GM19351 (cell line): ENCODE data around the gene SOAT2.

Experiments
- ATAC-seq: cut with Tn5 transposase; IDR thresholded peaks from one replicate; pipeline ENCODE4 v1.9.1; 2021; ENCODE audit warnings: mild to moderate bottlenecking, moderate library complexity; ENCODE audit not compliant: unreplicated experiment

The SOAT2 gene

GRCh38 chr12:53064613-53065436 lies 38.5 kb upstream of the SOAT2 start:
- ATAC-seq: no peak

- ATAC-seq: no peak
Measured at GRCh38 chr12:53065470-53065869, 37.8 kb upstream of the SOAT2 start.

DNA sequence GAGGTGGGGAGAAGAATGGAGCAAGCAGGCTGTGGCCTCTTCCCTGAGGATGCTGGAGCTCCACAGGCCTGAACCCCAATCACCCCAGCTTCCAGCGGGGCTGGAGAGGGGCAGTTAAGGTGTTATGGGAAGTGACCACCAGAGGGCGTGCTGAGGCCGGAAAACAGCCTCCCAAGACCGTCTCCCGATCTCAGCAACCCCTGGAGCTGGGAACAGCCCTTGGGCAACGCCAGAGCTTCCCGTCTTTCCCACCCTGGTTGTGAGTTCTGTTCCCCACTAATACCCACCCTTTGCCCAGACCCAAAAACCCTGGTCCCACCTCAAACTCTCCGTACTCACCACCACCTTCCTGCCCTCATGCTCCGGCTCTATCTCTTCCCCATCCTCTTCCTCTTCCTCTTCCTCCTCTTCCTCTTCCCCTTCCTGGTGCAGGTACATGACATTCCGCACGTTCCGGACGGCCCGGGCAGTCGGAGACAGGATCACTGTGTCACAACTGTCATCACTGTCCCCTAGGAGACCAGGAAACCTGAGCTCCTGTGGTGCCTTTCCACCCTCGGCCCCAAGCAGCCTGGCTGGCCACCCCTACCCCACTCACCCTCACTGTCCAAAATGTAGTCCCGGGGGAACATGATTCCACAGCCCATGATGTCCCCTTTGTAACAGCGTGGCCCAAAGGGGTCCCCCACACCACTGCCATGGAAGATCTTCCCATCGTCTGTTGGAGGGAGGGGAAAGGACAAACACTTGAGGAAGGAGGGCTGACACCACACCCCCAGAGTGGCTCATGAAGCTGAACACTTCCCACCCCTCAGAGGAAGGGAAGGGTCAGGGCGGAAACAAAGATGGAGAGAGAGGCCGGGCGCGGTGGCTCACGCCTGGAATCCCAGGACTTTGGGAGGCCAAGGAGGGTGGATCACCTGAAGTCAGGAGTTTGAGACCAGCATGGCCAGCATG lies 37.0 kb upstream of the SOAT2 start:
- no peak for ATAC-seq

DNA sequence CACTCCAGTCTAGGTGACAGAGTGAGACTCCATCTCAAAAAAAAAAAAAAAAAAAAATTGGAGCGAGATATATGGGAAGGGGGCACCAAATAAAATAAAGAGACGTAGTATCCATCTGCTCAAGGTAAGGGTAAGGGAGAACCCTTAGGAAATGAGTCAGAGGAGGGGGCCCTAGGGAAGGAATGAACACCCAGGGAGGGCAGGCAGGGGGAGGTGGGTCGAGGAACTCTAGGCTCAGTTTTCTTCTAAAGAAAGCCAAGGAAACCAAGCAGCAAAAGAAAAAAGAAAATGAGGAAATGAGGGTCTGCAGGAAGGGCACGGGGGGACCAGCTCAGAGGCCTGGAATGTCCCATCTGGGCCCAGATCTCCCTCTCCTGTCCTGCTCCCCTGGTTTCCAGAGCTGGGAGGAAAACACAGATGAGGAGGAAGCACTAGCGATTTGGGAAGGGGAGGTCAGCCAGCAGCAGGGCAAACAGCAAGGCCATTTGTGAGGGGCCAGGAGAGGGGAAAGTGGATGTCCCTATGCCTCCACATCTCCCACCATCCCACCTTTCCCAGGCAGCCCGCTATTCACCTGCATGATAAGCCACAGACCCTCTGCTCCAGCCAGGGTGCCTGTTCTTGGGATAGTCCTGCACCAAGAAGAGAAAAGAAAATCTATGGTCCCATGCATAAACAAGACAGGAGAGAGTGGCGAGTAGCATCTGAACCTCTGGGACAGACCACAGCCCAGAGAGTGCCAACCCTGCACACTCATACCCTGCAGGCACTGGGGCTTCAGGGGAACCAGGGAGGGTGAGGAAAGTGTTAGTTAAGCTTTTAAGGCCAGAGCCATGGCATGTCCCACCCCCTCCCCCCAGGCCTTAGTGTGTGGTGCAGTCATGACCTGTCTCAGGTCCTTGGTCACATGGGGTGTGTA lies 36.0 kb upstream of the SOAT2 start:
- no peak for ATAC-seq

- no peak for ATAC-seq
Measured at GRCh38 chr12:53067993-53068770, 35.1 kb upstream of the SOAT2 start.

DNA sequence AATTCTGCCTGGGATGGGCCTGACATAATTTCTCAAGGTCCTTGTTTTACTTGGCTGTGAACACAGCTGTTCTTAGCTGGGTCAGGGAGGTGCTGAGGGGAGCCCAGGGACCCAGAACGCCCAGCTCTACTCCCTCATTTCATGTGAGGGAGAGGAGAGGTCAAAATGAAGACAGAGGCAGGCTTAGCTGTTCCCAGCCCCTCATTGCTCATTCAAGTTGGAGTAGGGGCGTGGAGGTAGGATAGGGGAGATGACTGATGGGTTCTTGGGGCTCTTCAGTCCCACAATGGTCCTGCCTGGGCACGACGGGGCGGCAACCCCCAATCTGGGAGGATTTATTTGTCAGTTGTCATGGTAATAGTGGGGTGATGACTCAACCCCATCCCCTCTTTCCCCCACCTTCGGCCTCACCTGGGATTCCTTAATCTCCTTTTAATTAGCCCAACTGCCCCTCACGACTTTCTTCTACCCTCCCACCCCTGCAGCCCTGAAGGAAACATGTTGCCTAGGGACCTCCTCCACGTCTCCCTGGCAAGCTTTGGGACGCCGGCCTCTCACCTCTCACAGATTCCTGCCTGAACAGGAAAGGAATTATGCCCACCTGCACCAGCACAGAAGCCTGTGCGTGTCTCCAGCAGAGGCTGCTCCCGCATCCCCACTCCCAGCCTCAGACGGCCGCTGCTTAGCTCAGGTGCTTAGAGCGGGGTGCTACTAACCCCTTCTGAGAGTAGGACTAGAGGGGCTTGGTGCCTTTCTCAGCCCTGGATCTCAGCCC lies 34.3 kb upstream of the SOAT2 start:
- ATAC-seq: no peak

DNA sequence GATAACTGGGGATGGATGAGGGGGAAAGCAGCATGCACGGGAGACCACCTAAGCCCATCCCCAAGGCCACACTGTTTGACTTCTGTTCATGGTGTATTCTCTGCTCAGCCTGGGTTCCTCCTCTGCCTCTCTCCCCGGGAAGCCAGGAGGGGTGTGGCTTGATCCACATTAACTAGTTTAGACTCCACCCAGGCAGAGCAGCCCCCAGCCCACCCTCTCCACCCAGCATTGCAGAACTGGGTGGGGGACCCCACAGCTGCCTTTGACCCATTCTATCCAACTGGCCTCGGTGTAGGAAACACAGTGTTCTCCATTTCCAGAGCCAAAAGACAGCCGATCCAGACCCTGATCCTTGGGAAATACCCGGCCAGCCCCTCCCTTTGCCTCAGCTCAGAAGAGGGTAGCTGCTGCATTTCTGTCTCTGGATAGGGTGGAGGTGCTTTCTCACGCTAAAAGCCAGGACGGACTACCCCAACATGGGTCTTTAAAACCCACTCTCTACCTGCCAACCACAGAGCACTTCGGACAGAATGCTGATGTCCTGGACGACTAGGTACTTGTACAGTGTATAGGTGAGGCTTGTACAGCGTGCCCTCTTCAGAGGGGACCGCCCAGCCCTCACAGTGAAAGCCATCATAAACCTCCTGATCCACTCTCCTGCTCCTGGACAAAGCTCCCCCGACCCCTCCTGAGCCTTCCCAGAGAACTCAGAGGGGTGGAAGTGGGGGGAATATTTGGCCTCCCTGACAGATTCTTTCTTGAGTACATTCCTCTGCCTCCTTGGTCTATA lies 33.5 kb upstream of the SOAT2 start:
- no peak for ATAC-seq

DNA sequence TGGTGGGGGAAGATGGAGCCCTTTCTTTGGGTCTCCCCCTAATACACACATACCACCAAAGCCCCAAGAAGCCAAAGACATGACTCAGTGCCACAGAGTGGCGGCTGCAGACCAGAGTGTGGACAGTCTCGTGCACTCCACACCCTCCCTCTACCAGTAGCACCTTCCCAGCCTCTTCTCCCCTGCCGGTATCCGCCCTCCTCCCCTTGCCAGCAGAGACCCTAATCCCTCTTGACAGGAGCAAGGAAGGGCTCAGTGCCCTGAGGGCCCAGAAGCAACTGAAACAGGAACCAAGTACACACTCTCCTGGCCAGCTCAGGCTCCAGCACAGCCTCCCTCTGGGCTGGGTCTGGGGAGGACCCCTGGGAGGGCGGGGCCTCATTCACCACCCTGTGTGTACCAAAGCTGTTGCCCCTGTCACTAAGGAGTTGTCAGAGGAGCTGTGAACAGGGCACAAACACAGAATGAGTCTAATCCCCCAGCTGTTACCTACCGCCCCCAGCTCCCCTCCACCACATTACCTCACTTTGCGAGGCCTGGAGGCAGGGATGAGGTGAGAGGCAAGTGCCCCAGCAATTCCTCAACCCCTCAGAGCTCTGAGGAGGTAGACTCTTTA lies 32.3 kb upstream of the SOAT2 start:
- no peak for ATAC-seq

GRCh38 chr12:53071591-53072551 lies 31.4 kb upstream of the SOAT2 start:
- ATAC-seq: no peak

- no peak for ATAC-seq
Measured at GRCh38 chr12:53073881-53074280, 29.4 kb upstream of the SOAT2 start.

DNA sequence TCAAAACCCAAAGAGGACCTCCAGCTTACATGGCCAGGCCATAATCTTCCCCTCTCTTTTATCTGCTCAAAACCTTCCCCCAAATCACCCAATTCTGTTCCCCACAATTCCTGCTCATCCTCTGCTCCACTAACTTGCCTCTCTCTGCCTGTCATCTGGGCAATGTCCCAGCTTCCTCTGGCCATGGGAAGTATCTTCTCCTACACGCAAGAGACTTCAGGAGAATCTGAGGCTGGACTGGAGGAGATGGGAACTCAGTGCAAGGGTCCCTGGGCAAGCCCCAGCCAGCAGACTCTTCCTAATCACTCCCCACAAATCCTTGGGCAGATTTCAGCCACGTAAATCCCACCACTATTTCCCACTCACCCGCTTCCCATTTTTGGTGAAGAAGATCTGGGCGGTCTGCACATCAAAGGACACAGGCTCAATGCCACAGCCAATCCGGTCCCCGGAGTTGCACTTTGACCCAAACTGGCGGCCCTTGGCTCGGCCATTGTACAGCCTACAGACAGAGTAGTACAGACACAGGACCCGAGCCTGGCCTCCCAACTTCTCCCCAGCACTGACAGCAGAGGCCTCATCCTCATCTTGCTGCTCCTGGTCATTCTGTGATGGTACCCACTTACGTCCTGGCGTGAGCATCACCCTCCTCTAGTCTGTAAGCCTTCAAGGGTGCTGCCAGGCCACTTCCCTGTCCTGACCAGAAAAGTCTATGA lies 28.8 kb upstream of the SOAT2 start:
- no peak for ATAC-seq

DNA sequence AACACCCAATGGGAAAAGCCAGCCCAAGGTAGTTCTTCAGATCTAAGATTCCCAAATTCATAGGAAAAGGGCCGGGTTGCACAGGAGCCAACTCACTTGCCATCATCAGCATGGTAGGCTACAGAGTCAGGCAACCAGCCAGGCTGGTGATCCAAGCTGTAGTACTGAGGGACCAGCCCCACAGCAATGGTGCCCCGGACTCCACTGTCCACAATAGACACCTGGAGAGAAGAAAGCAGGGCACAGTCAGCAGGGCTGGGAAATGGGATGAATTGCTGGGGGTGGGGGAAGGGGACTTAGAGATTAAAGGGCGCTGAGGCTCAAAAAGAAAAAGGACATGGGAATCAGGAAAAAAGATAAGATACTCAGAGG lies 28.3 kb upstream of the SOAT2 start:
- no peak for ATAC-seq

GRCh38 chr12:53076461-53076860 lies 26.8 kb upstream of the SOAT2 start:
- no peak for ATAC-seq

DNA sequence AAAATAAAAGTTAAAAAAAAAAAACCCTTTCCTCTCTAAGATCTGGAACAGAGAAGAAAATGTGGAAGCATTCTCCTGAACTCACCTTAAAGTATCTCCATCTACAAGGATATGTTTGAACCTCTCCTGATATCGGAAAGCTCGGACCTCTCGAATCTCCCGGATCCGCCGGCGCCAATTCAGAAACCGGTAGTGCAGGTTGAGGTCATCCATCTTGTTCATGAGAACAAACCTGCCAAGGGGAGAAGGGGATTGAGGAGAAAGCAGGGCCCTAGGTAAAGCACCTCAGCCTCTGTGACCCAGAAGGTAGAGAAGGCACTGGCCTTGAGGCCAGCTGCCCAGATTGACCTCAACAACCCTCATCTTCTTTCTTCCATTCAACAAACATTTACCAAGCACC lies 26.3 kb upstream of the SOAT2 start:
- ATAC-seq: no peak

DNA sequence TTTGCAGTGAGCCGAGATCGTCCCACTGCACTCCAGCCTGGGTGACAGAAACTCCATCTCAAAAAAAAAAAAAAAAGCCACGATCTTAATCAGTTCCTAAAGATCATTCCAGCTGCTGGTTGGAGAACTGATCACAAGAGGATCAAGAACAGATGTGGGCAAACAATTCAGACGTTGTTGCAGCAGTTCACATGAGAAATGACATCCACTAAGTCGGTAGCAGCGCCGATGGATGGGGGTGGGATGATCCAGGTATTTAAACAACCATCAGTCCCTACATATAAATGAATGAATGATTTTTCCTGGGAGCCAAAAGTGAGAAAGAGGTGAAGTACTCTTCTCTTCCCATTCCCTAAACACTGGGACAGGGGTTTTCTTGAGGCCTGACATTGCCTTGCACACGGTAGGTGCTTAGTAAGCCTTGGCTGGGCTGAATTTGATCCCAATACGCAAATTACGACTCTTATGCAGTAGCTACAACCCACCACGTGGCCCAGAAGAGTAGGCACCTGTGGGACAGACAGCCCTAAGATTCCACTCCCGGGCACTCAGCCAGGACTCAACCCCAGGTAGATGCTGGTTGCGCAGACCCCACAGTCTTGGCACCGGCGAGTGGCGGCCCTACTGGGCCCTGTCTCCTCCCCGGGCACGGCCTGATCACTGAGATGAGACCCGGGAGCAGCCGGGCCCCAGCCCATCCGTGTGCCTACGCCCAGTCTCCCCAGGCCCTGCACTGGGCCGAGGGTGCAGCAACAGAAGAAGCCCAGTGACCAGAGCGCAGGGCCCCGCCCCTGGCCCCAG lies 24.7 kb upstream of the SOAT2 start:
- ATAC-seq: peak; percentile 7
